Measurements from ENCODE around the gene POLK.
"Not testable (repeated sequence)": the region's sequence is repeated elsewhere in the genome, so short reads cannot be mapped to it uniquely, and the experiment has no call there.

POLK gene

DNA sequence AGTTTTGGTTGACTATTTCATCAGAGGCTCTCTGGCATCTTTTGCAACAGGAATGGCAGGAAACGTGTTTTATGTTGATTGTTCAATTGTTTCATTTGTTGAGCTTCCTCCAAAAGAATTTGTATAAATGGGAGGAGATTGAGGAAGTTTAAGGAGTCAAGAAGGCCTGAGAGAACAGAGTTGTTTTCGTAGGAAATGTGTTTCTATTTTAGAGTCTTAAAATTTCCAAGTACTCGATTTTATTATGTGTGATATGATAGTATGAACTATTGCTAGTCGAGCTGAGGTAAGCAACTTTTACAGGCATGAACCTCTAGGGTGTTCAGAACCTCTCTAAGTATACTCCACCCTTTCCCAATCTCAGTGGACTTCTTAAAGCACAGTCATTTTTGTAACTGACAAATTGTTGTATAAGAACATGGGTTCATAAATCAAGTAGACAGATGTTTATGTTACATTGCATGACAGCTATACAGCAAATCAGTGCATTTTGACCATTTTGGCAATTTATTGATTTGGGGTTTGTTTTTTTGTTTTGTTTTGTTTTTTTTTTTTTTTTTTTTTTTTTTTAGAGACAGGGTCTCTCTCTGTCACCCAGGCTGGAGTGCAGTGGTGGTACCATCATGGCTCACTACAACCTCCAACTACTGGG lies 47.4 kb downstream of the POLK start:
- Histone ChIP-seq H3K36me3 (ENCODE audit: control insufficient read depth, insufficient read depth, low read length) (no peaks in the 10 kb centered on the region; the same call in none of the 2 replicates), H3K27me3 (replicated peaks; ENCODE audit: control insufficient read depth, insufficient read depth, low read length) (no peaks in the 10 kb centered on the region), H3K4me3 (replicated peaks; ENCODE audit: low read depth, low read length) (no peak overlapping the region)
- DNase-seq (ENCODE audit: extremely low read depth, insufficient read length): no peak
- TF ChIP-seq, protein P1, sequence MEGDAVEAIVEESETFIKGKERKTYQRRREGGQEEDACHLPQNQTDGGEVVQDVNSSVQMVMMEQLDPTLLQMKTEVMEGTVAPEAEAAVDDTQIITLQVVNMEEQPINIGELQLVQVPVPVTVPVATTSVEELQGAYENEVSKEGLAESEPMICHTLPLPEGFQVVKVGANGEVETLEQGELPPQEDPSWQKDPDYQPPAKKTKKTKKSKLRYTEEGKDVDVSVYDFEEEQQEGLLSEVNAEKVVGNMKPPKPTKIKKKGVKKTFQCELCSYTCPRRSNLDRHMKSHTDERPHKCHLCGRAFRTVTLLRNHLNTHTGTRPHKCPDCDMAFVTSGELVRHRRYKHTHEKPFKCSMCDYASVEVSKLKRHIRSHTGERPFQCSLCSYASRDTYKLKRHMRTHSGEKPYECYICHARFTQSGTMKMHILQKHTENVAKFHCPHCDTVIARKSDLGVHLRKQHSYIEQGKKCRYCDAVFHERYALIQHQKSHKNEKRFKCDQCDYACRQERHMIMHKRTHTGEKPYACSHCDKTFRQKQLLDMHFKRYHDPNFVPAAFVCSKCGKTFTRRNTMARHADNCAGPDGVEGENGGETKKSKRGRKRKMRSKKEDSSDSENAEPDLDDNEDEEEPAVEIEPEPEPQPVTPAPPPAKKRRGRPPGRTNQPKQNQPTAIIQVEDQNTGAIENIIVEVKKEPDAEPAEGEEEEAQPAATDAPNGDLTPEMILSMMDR (IDR thresholded peaks at IDR 0.05; ENCODE audit: insufficient read depth, low read length, poor library complexity, severe bottlenecking): no peak

DNA sequence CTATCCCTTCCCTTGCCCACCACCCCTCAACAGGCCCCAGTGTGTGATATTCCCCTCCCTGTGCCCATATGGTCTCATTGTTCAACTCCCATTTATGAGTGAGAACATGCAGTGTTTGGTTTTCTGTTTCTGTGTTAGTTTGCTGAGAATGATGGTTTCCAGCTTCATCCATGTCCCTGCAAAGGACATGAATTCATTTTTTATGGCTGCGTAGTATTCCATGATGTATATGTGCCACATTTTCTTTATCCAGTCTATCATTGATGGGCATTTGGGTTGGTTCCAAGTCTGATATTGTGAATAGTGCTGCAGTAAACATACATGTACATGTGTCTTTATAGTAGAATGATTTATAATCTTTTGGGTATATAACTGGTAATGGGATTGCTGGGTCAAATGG lies 49.0 kb downstream of the POLK start:
- H3K36me3 ChIP-seq (ENCODE audit: control insufficient read depth, insufficient read depth, low read length); H3K27me3 ChIP-seq (replicated peaks; ENCODE audit: control insufficient read depth, insufficient read depth, low read length); DNase-seq (ENCODE audit: extremely low read depth, insufficient read length); H3K4me3 ChIP-seq (replicated peaks; ENCODE audit: low read depth, low read length): not testable (repeated sequence)

DNA sequence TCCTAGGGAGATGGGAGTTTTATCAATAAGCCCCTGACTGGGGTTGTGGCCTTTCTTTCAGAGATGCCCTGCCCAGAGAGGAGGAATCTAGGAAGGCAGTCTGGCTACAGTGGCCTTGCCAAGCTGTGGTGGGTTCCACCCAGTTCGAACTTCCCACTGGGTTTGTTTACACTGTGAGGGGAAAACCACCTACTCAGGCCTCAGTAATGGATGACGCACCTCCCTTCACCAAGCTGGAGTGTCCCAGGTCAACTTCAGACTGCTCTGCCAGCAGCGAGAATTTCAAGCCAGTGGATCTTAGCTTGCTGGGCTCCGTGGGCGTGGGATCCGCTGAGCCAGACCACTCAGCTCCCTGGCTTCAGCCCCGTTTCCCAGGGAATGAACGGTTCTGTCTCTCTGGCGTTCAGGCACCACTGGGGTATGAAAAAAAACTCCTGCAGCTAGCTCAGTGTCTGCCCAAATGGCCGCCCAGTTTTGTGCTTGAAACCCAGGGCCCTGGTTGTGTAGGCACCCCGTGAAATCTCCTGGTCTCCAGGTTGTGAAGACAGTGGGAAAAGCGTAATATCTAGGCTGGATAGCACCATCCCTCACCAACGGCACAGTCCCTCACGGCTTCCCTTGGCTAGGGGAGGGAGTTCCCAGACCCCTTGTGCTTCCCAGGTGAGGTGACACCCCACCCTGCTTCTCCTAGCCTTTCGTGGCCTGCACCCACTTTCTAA lies 54.5 kb downstream of the POLK start:
- not testable (repeated sequence) for H3K27me3 ChIP-seq (replicated peaks; ENCODE audit: control insufficient read depth, insufficient read depth, low read length); H3K36me3 ChIP-seq (ENCODE audit: control insufficient read depth, insufficient read depth, low read length)
- peak; percentile 34 for DNase-seq (ENCODE audit: extremely low read depth, insufficient read length)
- peak overlapping the region; percentile 63 for H3K4me3 ChIP-seq (replicated peaks; ENCODE audit: low read depth, low read length)

DNA sequence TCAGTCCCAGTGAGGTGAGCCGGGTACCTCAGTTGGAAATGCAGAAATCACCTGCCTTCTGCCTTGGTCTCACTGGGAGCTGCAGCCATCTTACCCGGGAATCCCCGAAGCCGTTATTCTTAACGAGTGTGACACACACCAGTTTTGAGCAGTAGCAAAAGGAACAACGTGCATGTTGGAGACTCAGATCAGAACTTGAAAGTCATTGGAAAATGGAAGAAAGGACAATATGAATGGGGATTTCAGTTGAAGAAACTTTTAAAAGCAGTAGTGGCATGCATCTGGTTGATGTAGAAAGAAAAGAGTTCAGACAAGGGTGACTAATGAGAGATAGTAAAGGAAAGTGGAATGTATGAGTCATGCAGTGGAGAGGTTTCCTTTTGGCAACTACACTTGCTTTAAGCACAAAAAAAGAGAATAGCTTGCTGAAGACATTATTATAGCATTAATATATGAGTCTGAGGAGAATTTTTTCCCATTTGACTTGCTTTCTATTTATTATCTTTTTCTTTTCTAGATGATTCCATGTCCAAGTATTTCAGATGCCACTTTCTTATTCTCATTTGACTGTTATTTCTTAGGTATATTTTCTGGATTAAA lies 55.1 kb downstream of the POLK start:
- TF ChIP-seq, protein P1 (IDR thresholded peaks at IDR 0.05; ENCODE audit: insufficient read depth, low read length, poor library complexity, severe bottlenecking): no peak
- H3K27me3 ChIP-seq (replicated peaks; ENCODE audit: control insufficient read depth, insufficient read depth, low read length): no peaks in the 10 kb centered on the region
- peak overlapping the region; percentile 63 for H3K4me3 ChIP-seq (replicated peaks; ENCODE audit: low read depth, low read length)
- H3K36me3 ChIP-seq (ENCODE audit: control insufficient read depth, insufficient read depth, low read length): no peaks in the 10 kb centered on the region
- peak; percentile 82 for DNase-seq (ENCODE audit: extremely low read depth, insufficient read length)

DNA sequence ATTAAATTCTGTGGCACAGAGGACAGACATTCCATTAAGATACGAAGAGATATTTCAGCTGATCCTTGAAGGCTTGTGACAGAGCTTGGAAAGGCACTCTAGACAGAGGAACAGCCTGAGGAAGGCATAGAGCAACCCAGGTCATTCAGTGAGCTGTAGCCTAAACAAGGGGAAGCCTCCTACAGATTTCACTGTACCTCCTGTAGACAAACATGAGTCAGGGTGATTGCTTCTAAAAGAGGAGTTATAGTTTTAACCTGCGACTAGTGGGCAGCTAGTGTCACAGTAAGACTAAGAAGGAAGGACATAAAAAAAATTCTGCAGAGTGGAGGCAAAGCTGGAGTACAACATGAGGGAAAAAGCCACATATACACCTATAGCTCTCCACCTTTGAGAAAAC lies 56.0 kb downstream of the POLK start:
- H3K36me3 ChIP-seq (ENCODE audit: control insufficient read depth, insufficient read depth, low read length): no peaks in the 10 kb centered on the region
- H3K27me3 ChIP-seq (replicated peaks; ENCODE audit: control insufficient read depth, insufficient read depth, low read length): no peaks in the 10 kb centered on the region
- H3K4me3 ChIP-seq (replicated peaks; ENCODE audit: low read depth, low read length): peak overlapping the region; percentile 17; the same call in 1 of the 2 replicates
- peak; percentile 30 for DNase-seq (ENCODE audit: extremely low read depth, insufficient read length)
- TF ChIP-seq, protein P1 (IDR thresholded peaks at IDR 0.05; ENCODE audit: insufficient read depth, low read length, poor library complexity, severe bottlenecking): no peak

DNA sequence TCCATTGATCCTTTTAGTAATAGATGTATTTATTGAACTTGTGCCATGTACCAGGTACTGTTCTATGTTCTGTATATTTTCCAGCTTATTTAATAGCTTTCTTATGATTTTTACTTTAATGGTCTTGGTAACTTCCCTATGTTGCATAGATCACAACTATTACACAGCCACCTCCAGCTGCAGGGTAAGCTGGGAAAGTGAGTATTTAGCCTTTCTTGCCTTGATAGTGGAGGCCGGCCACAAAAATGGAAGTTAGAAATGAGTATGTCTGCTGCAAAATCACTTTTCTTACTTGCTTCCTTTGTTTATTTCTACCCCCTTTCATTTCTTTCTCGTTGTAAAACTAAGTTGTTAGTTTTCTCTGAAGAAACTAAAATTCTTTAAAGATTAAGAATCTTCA lies 56.5 kb downstream of the POLK start:
- TF ChIP-seq, protein P1 (IDR thresholded peaks at IDR 0.05; ENCODE audit: insufficient read depth, low read length, poor library complexity, severe bottlenecking): no peak
- no peaks in the 10 kb centered on the region for H3K27me3 ChIP-seq (replicated peaks; ENCODE audit: control insufficient read depth, insufficient read depth, low read length)
- H3K4me3 ChIP-seq (replicated peaks; ENCODE audit: low read depth, low read length): peak overlapping the region; percentile 17
- H3K36me3 ChIP-seq (ENCODE audit: control insufficient read depth, insufficient read depth, low read length): no peaks in the 10 kb centered on the region
- peak; percentile 27 for DNase-seq (ENCODE audit: extremely low read depth, insufficient read length)
